Measurements from ENCODE around the gene ALMS1.

ALMS1 gene

DNA sequence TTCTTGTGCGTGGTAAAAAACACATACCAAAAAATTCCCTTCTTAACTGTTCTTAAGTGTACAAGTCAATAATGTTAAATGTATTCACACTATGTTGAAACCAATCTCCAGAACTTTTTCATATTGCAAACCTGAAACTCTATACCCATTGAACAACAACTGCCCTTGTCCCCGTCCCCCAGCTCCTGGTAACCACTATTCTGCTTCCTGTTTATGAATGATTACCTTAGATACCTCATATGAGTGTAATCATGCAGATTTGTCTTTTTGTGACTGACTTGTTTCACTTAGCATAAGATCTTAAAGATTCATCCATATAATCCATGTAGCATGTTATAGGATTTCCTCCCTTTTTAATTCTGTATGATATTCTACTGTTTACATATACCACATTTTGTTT, 196.7 kb downstream of the ALMS1 start:
- no peak overlapping the region for H3K4ac ChIP-seq (ENCODE audit: low read depth in 1 of 2, low read length in 2 of 2)
- H2AFZ ChIP-seq (ENCODE audit: low read depth, low read length) = no peak overlapping the region

GRCh38 chr2:73588177-73588576, 202.5 kb downstream of the ALMS1 start:
- WGBS = 18% methylated on average over 3 of the region's 4 CpGs
- no peaks in the 10 kb centered on the region for H3K27me3 ChIP-seq (ENCODE audit: control insufficient read depth in 1 of 2, insufficient read depth in 1 of 2, low read length in 2 of 2)
- no peak overlapping the region for H3K4me3 ChIP-seq (ENCODE audit: insufficient read depth in 1 of 2, low read depth in 1 of 2, low read length in 2 of 2)
- no peak overlapping the region for H2BK15ac ChIP-seq (ENCODE audit: low read depth, poor library complexity, severe bottlenecking)
- H2BK120ac ChIP-seq (ENCODE audit: low read depth, low read length) = no peak overlapping the region
- no peak overlapping the region for H2BK5ac ChIP-seq (ENCODE audit: low read depth, low read length, poor library complexity, severe bottlenecking)
- H2AFZ ChIP-seq (ENCODE audit: low read depth, low read length) = no peak overlapping the region
- H3K4ac ChIP-seq (ENCODE audit: low read depth in 1 of 2, low read length in 2 of 2) = no peak overlapping the region
- no peak overlapping the region for H3K9ac ChIP-seq (ENCODE audit: low read length)
- H3K27ac ChIP-seq (ENCODE audit: low read length, poor library complexity, severe bottlenecking) = no peak overlapping the region
- no peak overlapping the region for H3K4me2 ChIP-seq (ENCODE audit: low read length, poor library complexity, severe bottlenecking)
- H3K23ac ChIP-seq (ENCODE audit: low read length in 2 of 2) = no peak overlapping the region
- no peak overlapping the region for H2BK12ac ChIP-seq (ENCODE audit: low read length in 2 of 2)
- H3K79me1 ChIP-seq (replicated peaks; ENCODE audit: low read length, poor library complexity, severe bottlenecking) = no peaks in the 10 kb centered on the region
- no peak overlapping the region for H3K18ac ChIP-seq (ENCODE audit: low read depth in 1 of 2, low read length in 2 of 2)
- H3K4me1 ChIP-seq (ENCODE audit: control insufficient read depth, insufficient read depth, low read depth, low read length) = no peaks in the 10 kb centered on the region
- H4K91ac ChIP-seq (ENCODE audit: low read length) = no peak overlapping the region
- H3K9me3 ChIP-seq (ENCODE audit: control insufficient read depth, low read length) = peaks cover 6% of the 10 kb centered on the region
- H4K8ac ChIP-seq (ENCODE audit: low read length) = no peak overlapping the region
- no peaks in the 10 kb centered on the region for H3K36me3 ChIP-seq (ENCODE audit: control insufficient read depth in 1 of 2, insufficient read depth in 2 of 2, low read depth in 1 of 2, low read length in 2 of 2)
- DNase-seq = peak; percentile 2
- H2AK5ac ChIP-seq (ENCODE audit: low read length, severe bottlenecking) = no peak overlapping the region
- no peak overlapping the region for H3K14ac ChIP-seq (ENCODE audit: low read length in 2 of 2)

More for the DNA sequence above, 196.7 kb downstream of the ALMS1 start:
- H3K4me1 ChIP-seq (ENCODE audit: control insufficient read depth, insufficient read depth, low read depth, low read length) = no peaks in the 10 kb centered on the region
- no peak for DNase-seq
- H3K79me1 ChIP-seq (replicated peaks; ENCODE audit: low read length, poor library complexity, severe bottlenecking) = no peaks in the 10 kb centered on the region
- no peak overlapping the region for H4K91ac ChIP-seq (ENCODE audit: low read length)
- H3K23ac ChIP-seq (ENCODE audit: low read length in 2 of 2) = no peak overlapping the region
- no peak overlapping the region for H2BK5ac ChIP-seq (ENCODE audit: low read depth, low read length, poor library complexity, severe bottlenecking)
- no peak overlapping the region for H4K8ac ChIP-seq (ENCODE audit: low read length)
- H3K14ac ChIP-seq (ENCODE audit: low read length in 2 of 2) = no peak overlapping the region
- H3K9me3 ChIP-seq (ENCODE audit: control insufficient read depth, low read length) = peaks cover 6% of the 10 kb centered on the region
- no peak overlapping the region for H2BK120ac ChIP-seq (ENCODE audit: low read depth, low read length)
- peaks cover 0 to 9% of the 10 kb centered on the region in 2 experiments for H3K36me3 ChIP-seq (ENCODE audit: control insufficient read depth in 1 of 2, insufficient read depth in 2 of 2, low read depth in 1 of 2, low read length in 2 of 2)
- no peak overlapping the region for H3K9ac ChIP-seq (ENCODE audit: low read length)
- H2BK12ac ChIP-seq (ENCODE audit: low read length in 2 of 2) = no peak overlapping the region
- no peak overlapping the region for H3K4me3 ChIP-seq (ENCODE audit: insufficient read depth in 1 of 2, low read depth in 1 of 2, low read length in 2 of 2)
- 80% methylated on average over 1 of the region's 2 CpGs for WGBS
- H3K4me2 ChIP-seq (ENCODE audit: low read length, poor library complexity, severe bottlenecking) = no peak overlapping the region
- H3K27ac ChIP-seq (ENCODE audit: low read length, poor library complexity, severe bottlenecking) = no peak overlapping the region
- H2BK15ac ChIP-seq (ENCODE audit: low read depth, poor library complexity, severe bottlenecking) = no peak overlapping the region
- H2AK5ac ChIP-seq (ENCODE audit: low read length, severe bottlenecking) = no peak overlapping the region
- no peaks in the 10 kb centered on the region for H3K27me3 ChIP-seq (ENCODE audit: control insufficient read depth in 1 of 2, insufficient read depth in 1 of 2, low read length in 2 of 2)
- no peak overlapping the region for H3K18ac ChIP-seq (ENCODE audit: low read depth in 1 of 2, low read length in 2 of 2)

- H3K4me3 ChIP-seq (ENCODE audit: insufficient read depth in 1 of 2, low read depth in 1 of 2, low read length in 2 of 2) = no peak overlapping the region
- H2AFZ ChIP-seq (ENCODE audit: low read depth, low read length) = no peak overlapping the region
- no peak overlapping the region for H3K14ac ChIP-seq (ENCODE audit: low read length in 2 of 2)
- H4K8ac ChIP-seq (ENCODE audit: low read length) = no peak overlapping the region
- H3K79me1 ChIP-seq (replicated peaks; ENCODE audit: low read length, poor library complexity, severe bottlenecking) = no peaks in the 10 kb centered on the region
- no peak overlapping the region for H3K18ac ChIP-seq (ENCODE audit: low read depth in 1 of 2, low read length in 2 of 2)
- peaks cover 2% of the 10 kb centered on the region for H3K4me1 ChIP-seq (ENCODE audit: control insufficient read depth, insufficient read depth, low read depth, low read length)
- no peak overlapping the region for H2BK120ac ChIP-seq (ENCODE audit: low read depth, low read length)
- no peak overlapping the region for H4K91ac ChIP-seq (ENCODE audit: low read length)
- no peak overlapping the region for H2AK5ac ChIP-seq (ENCODE audit: low read length, severe bottlenecking)
- H2BK15ac ChIP-seq (ENCODE audit: low read depth, poor library complexity, severe bottlenecking) = no peak overlapping the region
- no peak overlapping the region for H2BK12ac ChIP-seq (ENCODE audit: low read length in 2 of 2)
- H3K27ac ChIP-seq (ENCODE audit: low read length, poor library complexity, severe bottlenecking) = no peak overlapping the region
- H2BK5ac ChIP-seq (ENCODE audit: low read depth, low read length, poor library complexity, severe bottlenecking) = no peak overlapping the region
- no peak overlapping the region for H3K4me2 ChIP-seq (ENCODE audit: low read length, poor library complexity, severe bottlenecking)
- H3K27me3 ChIP-seq (ENCODE audit: control insufficient read depth in 1 of 2, insufficient read depth in 1 of 2, low read length in 2 of 2) = no peaks in the 10 kb centered on the region
- WGBS = 100% methylated on average over 2 of the region's 2 CpGs
- no peak overlapping the region for H3K4ac ChIP-seq (ENCODE audit: low read depth in 1 of 2, low read length in 2 of 2)
- H3K36me3 ChIP-seq (ENCODE audit: control insufficient read depth in 1 of 2, insufficient read depth in 2 of 2, low read depth in 1 of 2, low read length in 2 of 2) = no peaks in the 10 kb centered on the region
- no peak overlapping the region for H3K9ac ChIP-seq (ENCODE audit: low read length)
- H3K9me3 ChIP-seq (ENCODE audit: control insufficient read depth, low read length) = no peaks in the 10 kb centered on the region
- H3K23ac ChIP-seq (ENCODE audit: low read length in 2 of 2) = no peak overlapping the region
- DNase-seq = no peak
Measured at GRCh38 chr2:73593680-73594079, 208.0 kb downstream of the ALMS1 start.

DNA sequence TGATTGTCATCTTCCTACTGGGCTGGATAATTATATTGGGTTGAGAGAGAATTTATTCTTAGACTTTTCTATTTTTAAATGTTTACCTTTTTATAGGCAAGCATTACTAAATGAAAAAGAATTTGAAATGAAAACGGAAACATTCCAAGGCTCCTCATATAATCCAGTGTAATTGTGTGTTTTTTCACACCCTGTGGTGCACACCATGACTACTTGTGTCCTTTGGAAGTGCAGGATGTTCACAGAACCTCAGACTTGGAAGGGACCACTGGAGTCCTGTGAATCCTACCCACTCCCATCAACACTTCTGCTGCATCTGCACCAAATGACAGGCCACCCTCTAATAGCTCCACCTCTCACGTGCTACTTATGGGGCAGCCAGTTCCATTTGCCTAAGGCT, 208.6 kb downstream of the ALMS1 start:
- H2BK12ac ChIP-seq (ENCODE audit: low read length in 2 of 2) = no peak overlapping the region
- no peak overlapping the region for H2BK15ac ChIP-seq (ENCODE audit: low read depth, poor library complexity, severe bottlenecking)
- H3K27me3 ChIP-seq (ENCODE audit: control insufficient read depth in 1 of 2, insufficient read depth in 1 of 2, low read length in 2 of 2) = no peaks in the 10 kb centered on the region
- H3K4me1 ChIP-seq (ENCODE audit: control insufficient read depth, insufficient read depth, low read depth, low read length) = peaks cover 2% of the 10 kb centered on the region
- no peak overlapping the region for H3K23ac ChIP-seq (ENCODE audit: low read length in 2 of 2)
- 88% methylated on average over 2 of the region's 2 CpGs for WGBS
- H3K4ac ChIP-seq (ENCODE audit: low read depth in 1 of 2, low read length in 2 of 2) = no peak overlapping the region
- no peak overlapping the region for H2AFZ ChIP-seq (ENCODE audit: low read depth, low read length)
- no peak overlapping the region for H3K4me2 ChIP-seq (ENCODE audit: low read length, poor library complexity, severe bottlenecking)
- H4K8ac ChIP-seq (ENCODE audit: low read length) = no peak overlapping the region
- no peak overlapping the region for H3K18ac ChIP-seq (ENCODE audit: low read depth in 1 of 2, low read length in 2 of 2)
- no peak overlapping the region for H3K4me3 ChIP-seq (ENCODE audit: insufficient read depth in 1 of 2, low read depth in 1 of 2, low read length in 2 of 2)
- no peak overlapping the region for H3K27ac ChIP-seq (ENCODE audit: low read length, poor library complexity, severe bottlenecking)
- H4K91ac ChIP-seq (ENCODE audit: low read length) = no peak overlapping the region
- H2BK5ac ChIP-seq (ENCODE audit: low read depth, low read length, poor library complexity, severe bottlenecking) = no peak overlapping the region
- no peaks in the 10 kb centered on the region for H3K9me3 ChIP-seq (ENCODE audit: control insufficient read depth, low read length)
- H2BK120ac ChIP-seq (ENCODE audit: low read depth, low read length) = no peak overlapping the region
- no peak overlapping the region for H3K9ac ChIP-seq (ENCODE audit: low read length)
- no peak for DNase-seq
- no peaks in the 10 kb centered on the region for H3K79me1 ChIP-seq (replicated peaks; ENCODE audit: low read length, poor library complexity, severe bottlenecking)
- H2AK5ac ChIP-seq (ENCODE audit: low read length, severe bottlenecking) = no peak overlapping the region
- H3K14ac ChIP-seq (ENCODE audit: low read length in 2 of 2) = no peak overlapping the region
- H3K36me3 ChIP-seq (ENCODE audit: control insufficient read depth in 1 of 2, insufficient read depth in 2 of 2, low read depth in 1 of 2, low read length in 2 of 2) = no peaks in the 10 kb centered on the region
